ENCODE measurements around the gene SLC25A12. TPM values are rescaled to one million over a fixed set of nuclear protein-coding genes. Genes with fewer than 3 reads are reported as not detected.

The SLC25A12 gene
- 2.3 and 2.6 TPM in 2 replicates for polyA plus RNA-seq (2013)

GRCh38 chr2:171893824-171894611, at the start of gene SLC25A12:
Gene SLC25A12 (minus strand): TSS chr2:171894244. CDS start chr2:171894214, 30 bp downstream.
- Histone ChIP-seq H3K9ac (ENCODE audit: low read length) (peak within 1 kb of the TSS; percentile 66), H4K12ac (ENCODE audit: low read depth, low read length) (peak within 1 kb of the TSS; percentile 40), H2BK120ac (ENCODE audit: insufficient read depth, low read length, poor library complexity) (peak within 1 kb of the TSS; percentile 82), H3K14ac (ENCODE audit: low read length) (peak within 1 kb of the TSS; percentile 74), H2AK5ac (ENCODE audit: low read length) (no peak within 1 kb of the TSS), H2BK5ac (ENCODE audit: low read depth, low read length, poor library complexity) (no peak within 1 kb of the TSS), H3K4me2 (ENCODE audit: low read length) (peak within 1 kb of the TSS; percentile 95), H3K9me3 (ENCODE audit: insufficient read depth, low read depth, low read length) (no peaks in the 10 kb centered on the region), H3K23ac (ENCODE audit: low read length) (no peak within 1 kb of the TSS), H3K79me1 (ENCODE audit: low read length) (peaks cover 8% of the 10 kb centered on the region), H3K18ac (ENCODE audit: low read length) (peak within 1 kb of the TSS; percentile 81), H2BK12ac (ENCODE audit: low read length) (no peak within 1 kb of the TSS), H3K4ac (ENCODE audit: low read depth, low read length) (peak within 1 kb of the TSS; percentile 34), H2AFZ (ENCODE audit: insufficient read depth, low read length, poor library complexity) (peak within 1 kb of the TSS; percentile 91), H3K27me3 (ENCODE audit: insufficient read depth, low read length) (no peaks in the 10 kb centered on the region), H3K4me1 (ENCODE audit: control insufficient read depth in 1 of 2, insufficient read depth in 2 of 2, low read length in 2 of 2) (peaks cover 0 to 2% of the 10 kb centered on the region in 2 experiments), H3K4me3 (ENCODE audit: low read depth, low read length) (peak within 1 kb of the TSS; percentile 75), H4K8ac (ENCODE audit: low read depth, low read length) (peak within 1 kb of the TSS; percentile 76), H3K27ac (ENCODE audit: low read depth, low read length) (no peak within 1 kb of the TSS), H3K79me2 (ENCODE audit: control insufficient read depth, insufficient read depth, low read length, poor library complexity) (peaks cover 2% of the 10 kb centered on the region), H4K91ac (ENCODE audit: low read depth, low read length) (peak within 1 kb of the TSS; percentile 63), H3K36me3 (ENCODE audit: control insufficient read depth in 1 of 2, insufficient read depth in 2 of 2, low read length in 2 of 2) (no peaks in the 10 kb centered on the region)
- no CpG with 5 or more reads among the region's 63 CpGs for WGBS (ENCODE audit: extremely low coverage, insufficient coverage, insufficient read length)
- peak; percentile 42 to 74 for DNase-seq

GRCh38 chr2:171941316-171941699, 47.3 kb upstream of the SLC25A12 start:
- peak overlapping the region; percentile 47 for H3K18ac ChIP-seq (ENCODE audit: low read length)
- no peak overlapping the region for H2BK120ac ChIP-seq (ENCODE audit: insufficient read depth, low read length, poor library complexity)
- no peak overlapping the region for H3K23ac ChIP-seq (ENCODE audit: low read length)
- no peak overlapping the region for H4K8ac ChIP-seq (ENCODE audit: low read depth, low read length)
- no peak overlapping the region for H2AFZ ChIP-seq (ENCODE audit: insufficient read depth, low read length, poor library complexity)
- peak overlapping the region; percentile 33 for H3K4ac ChIP-seq (ENCODE audit: low read depth, low read length)
- H2BK5ac ChIP-seq (ENCODE audit: low read depth, low read length, poor library complexity): no peak overlapping the region
- H3K14ac ChIP-seq (ENCODE audit: low read length): no peak overlapping the region
- H4K91ac ChIP-seq (ENCODE audit: low read depth, low read length): no peak overlapping the region
- no peaks in the 10 kb centered on the region for H3K79me1 ChIP-seq (ENCODE audit: low read length)
- H3K27me3 ChIP-seq (ENCODE audit: insufficient read depth, low read length): no peaks in the 10 kb centered on the region
- H3K36me3 ChIP-seq (ENCODE audit: control insufficient read depth in 1 of 2, insufficient read depth in 2 of 2, low read length in 2 of 2): peaks cover 1 to 2% of the 10 kb centered on the region in 2 experiments
- H4K12ac ChIP-seq (ENCODE audit: low read depth, low read length): no peak overlapping the region
- no peak overlapping the region for H3K4me2 ChIP-seq (ENCODE audit: low read length)
- H2BK12ac ChIP-seq (ENCODE audit: low read length): no peak overlapping the region
- no peaks in the 10 kb centered on the region for H3K4me1 ChIP-seq (ENCODE audit: control insufficient read depth in 1 of 2, insufficient read depth in 2 of 2, low read length in 2 of 2)
- no peak overlapping the region for H3K27ac ChIP-seq (ENCODE audit: low read depth, low read length)
- WGBS (ENCODE audit: extremely low coverage, insufficient coverage, insufficient read length): no CpG with 5 or more reads among the region's 6 CpGs
- DNase-seq: no peak
- H2AK5ac ChIP-seq (ENCODE audit: low read length): no peak overlapping the region
- H3K9me3 ChIP-seq (ENCODE audit: insufficient read depth, low read depth, low read length): peaks cover 1% of the 10 kb centered on the region
- H3K9ac ChIP-seq (ENCODE audit: low read length): no peak overlapping the region
- no peak overlapping the region for H3K4me3 ChIP-seq (ENCODE audit: low read depth, low read length)
- H3K79me2 ChIP-seq (ENCODE audit: control insufficient read depth, insufficient read depth, low read length, poor library complexity): peaks cover 2% of the 10 kb centered on the region

DNA sequence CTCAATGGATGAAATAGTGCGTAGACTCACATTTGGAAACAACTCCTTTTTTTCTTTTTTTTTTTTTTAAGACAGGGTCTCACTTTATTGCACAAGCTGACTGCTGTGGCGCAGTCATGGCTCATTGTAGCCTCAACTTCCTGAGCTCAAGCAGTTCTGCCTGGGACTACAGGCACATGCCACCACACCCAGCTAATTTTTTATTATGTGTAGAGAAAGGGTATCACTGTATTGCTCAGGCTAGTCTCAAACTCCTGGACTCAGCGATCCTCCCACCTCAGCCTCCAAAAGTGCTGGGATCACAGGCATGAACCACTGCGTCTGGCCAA, 45.7 kb upstream of the SLC25A12 start:
- no CpG with 5 or more reads among the region's 4 CpGs for WGBS (ENCODE audit: extremely low coverage, insufficient coverage, insufficient read length)

GRCh38 chr2:171939058-171939742, 45.2 kb upstream of the SLC25A12 start:
- peaks cover 5% of the 10 kb centered on the region for H3K79me2 ChIP-seq (ENCODE audit: control insufficient read depth, insufficient read depth, low read length, poor library complexity)
- H3K36me3 ChIP-seq (ENCODE audit: control insufficient read depth in 1 of 2, insufficient read depth in 2 of 2, low read length in 2 of 2): peaks cover 1 to 2% of the 10 kb centered on the region in 2 experiments
- H3K27ac ChIP-seq (ENCODE audit: low read depth, low read length): no peak overlapping the region
- H3K4me3 ChIP-seq (ENCODE audit: low read depth, low read length): no peak overlapping the region
- no CpG with 5 or more reads among the region's 9 CpGs for WGBS (ENCODE audit: extremely low coverage, insufficient coverage, insufficient read length)
- no peaks in the 10 kb centered on the region for H3K9me3 ChIP-seq (ENCODE audit: insufficient read depth, low read depth, low read length)
- no peaks in the 10 kb centered on the region for H3K27me3 ChIP-seq (ENCODE audit: insufficient read depth, low read length)
- H3K9ac ChIP-seq (ENCODE audit: low read length): no peak overlapping the region
- no peak overlapping the region for H2AK5ac ChIP-seq (ENCODE audit: low read length)
- H2BK5ac ChIP-seq (ENCODE audit: low read depth, low read length, poor library complexity): no peak overlapping the region
- no peak overlapping the region for H3K14ac ChIP-seq (ENCODE audit: low read length)
- no peak overlapping the region for H3K4me2 ChIP-seq (ENCODE audit: low read length)
- no peak overlapping the region for H3K4ac ChIP-seq (ENCODE audit: low read depth, low read length)
- H4K8ac ChIP-seq (ENCODE audit: low read depth, low read length): no peak overlapping the region
- no peak overlapping the region for H4K12ac ChIP-seq (ENCODE audit: low read depth, low read length)
- no peaks in the 10 kb centered on the region for H3K79me1 ChIP-seq (ENCODE audit: low read length)
- H3K4me1 ChIP-seq (ENCODE audit: control insufficient read depth in 1 of 2, insufficient read depth in 2 of 2, low read length in 2 of 2): no peaks in the 10 kb centered on the region
- no peak overlapping the region for H2BK120ac ChIP-seq (ENCODE audit: insufficient read depth, low read length, poor library complexity)
- DNase-seq: no peak
- H3K23ac ChIP-seq (ENCODE audit: low read length): no peak overlapping the region
- no peak overlapping the region for H3K18ac ChIP-seq (ENCODE audit: low read length)
- no peak overlapping the region for H2AFZ ChIP-seq (ENCODE audit: insufficient read depth, low read length, poor library complexity)
- no peak overlapping the region for H4K91ac ChIP-seq (ENCODE audit: low read depth, low read length)
- no peak overlapping the region for H2BK12ac ChIP-seq (ENCODE audit: low read length)

More for the DNA sequence above, 45.7 kb upstream of the SLC25A12 start:
- H3K36me3 ChIP-seq (ENCODE audit: control insufficient read depth in 1 of 2, insufficient read depth in 2 of 2, low read length in 2 of 2): peaks cover 1 to 2% of the 10 kb centered on the region in 2 experiments
- peaks cover 5% of the 10 kb centered on the region for H3K79me2 ChIP-seq (ENCODE audit: control insufficient read depth, insufficient read depth, low read length, poor library complexity)
- H3K79me1 ChIP-seq (ENCODE audit: low read length): no peaks in the 10 kb centered on the region
- H3K9me3 ChIP-seq (ENCODE audit: insufficient read depth, low read depth, low read length): peaks cover under 1% of the 10 kb centered on the region
- no peak overlapping the region for H2BK5ac ChIP-seq (ENCODE audit: low read depth, low read length, poor library complexity)
- H3K27ac ChIP-seq (ENCODE audit: low read depth, low read length): no peak overlapping the region
- H4K12ac ChIP-seq (ENCODE audit: low read depth, low read length): no peak overlapping the region
- no peak overlapping the region for H3K4ac ChIP-seq (ENCODE audit: low read depth, low read length)
- H4K91ac ChIP-seq (ENCODE audit: low read depth, low read length): no peak overlapping the region
- H2AFZ ChIP-seq (ENCODE audit: insufficient read depth, low read length, poor library complexity): no peak overlapping the region
- no peak overlapping the region for H3K14ac ChIP-seq (ENCODE audit: low read length)
- H3K23ac ChIP-seq (ENCODE audit: low read length): no peak overlapping the region
- H2BK12ac ChIP-seq (ENCODE audit: low read length): no peak overlapping the region
- no peak for DNase-seq
- H3K27me3 ChIP-seq (ENCODE audit: insufficient read depth, low read length): no peaks in the 10 kb centered on the region
- no peaks in the 10 kb centered on the region for H3K4me1 ChIP-seq (ENCODE audit: control insufficient read depth in 1 of 2, insufficient read depth in 2 of 2, low read length in 2 of 2)
- H2AK5ac ChIP-seq (ENCODE audit: low read length): no peak overlapping the region
- no peak overlapping the region for H4K8ac ChIP-seq (ENCODE audit: low read depth, low read length)
- H3K4me3 ChIP-seq (ENCODE audit: low read depth, low read length): no peak overlapping the region
- no peak overlapping the region for H2BK120ac ChIP-seq (ENCODE audit: insufficient read depth, low read length, poor library complexity)
- H3K18ac ChIP-seq (ENCODE audit: low read length): no peak overlapping the region
- no peak overlapping the region for H3K9ac ChIP-seq (ENCODE audit: low read length)
- H3K4me2 ChIP-seq (ENCODE audit: low read length): no peak overlapping the region

Data from trophoblast cell (in vitro differentiated cells and primary cell).